IPS-11a (cell line): ENCODE measurements around the gene CTIF.

ENCODE experiments used
- H3K4me3 ChIP-seq: one replicate; pipeline ENCODE4 v1.5.1; 2013; ENCODE audit warnings: low read depth, low read length, control low read depth

Gene CTIF

GRCh38 chr18:48765053-48765452 lies 226.2 kb downstream of the CTIF start:
- H3K4me3 ChIP-seq, result no peak overlapping the region

GRCh38 chr18:48766026-48766425 lies 227.2 kb downstream of the CTIF start:
- no peak overlapping the region for H3K4me3 ChIP-seq

GRCh38 chr18:48766487-48766886 lies 227.7 kb downstream of the CTIF start:
- no peak overlapping the region for H3K4me3 ChIP-seq

- H3K4me3 ChIP-seq, result no peak overlapping the region
Observed at GRCh38 chr18:48767090-48767690, 228.4 kb downstream of the CTIF start.

- no peak overlapping the region for H3K4me3 ChIP-seq
Observed at GRCh38 chr18:48769006-48769636, 230.3 kb downstream of the CTIF start.

- no peak overlapping the region for H3K4me3 ChIP-seq
Observed at GRCh38 chr18:48770243-48770642, 231.4 kb downstream of the CTIF start.

- no peak overlapping the region for H3K4me3 ChIP-seq
Observed at GRCh38 chr18:48771641-48772375, 233.0 kb downstream of the CTIF start.

- no peak overlapping the region for H3K4me3 ChIP-seq
Observed at GRCh38 chr18:48772457-48772856, 233.6 kb downstream of the CTIF start.

GRCh38 chr18:48773821-48774220 lies 235.0 kb downstream of the CTIF start:
- no peak overlapping the region for H3K4me3 ChIP-seq

GRCh38 chr18:48774941-48775340 lies 236.1 kb downstream of the CTIF start:
- H3K4me3 ChIP-seq, result no peak overlapping the region

GRCh38 chr18:48775372-48776155 lies 236.7 kb downstream of the CTIF start:
- no peak overlapping the region for H3K4me3 ChIP-seq

GRCh38 chr18:48776156-48776555 lies 237.3 kb downstream of the CTIF start:
- H3K4me3 ChIP-seq, result no peak overlapping the region

GRCh38 chr18:48776641-48777025 lies 237.8 kb downstream of the CTIF start:
- H3K4me3 ChIP-seq, result no peak overlapping the region

- no peak overlapping the region for H3K4me3 ChIP-seq
Observed at GRCh38 chr18:48777026-48777743, 238.4 kb downstream of the CTIF start.

GRCh38 chr18:48777744-48778116 lies 238.9 kb downstream of the CTIF start:
- H3K4me3 ChIP-seq, result no peak overlapping the region

- no peak overlapping the region for H3K4me3 ChIP-seq
Observed at GRCh38 chr18:48778344-48779011, 239.6 kb downstream of the CTIF start.

GRCh38 chr18:48779462-48779861 lies 240.6 kb downstream of the CTIF start:
- H3K4me3 ChIP-seq, result no peak overlapping the region

GRCh38 chr18:48780201-48780912 lies 241.5 kb downstream of the CTIF start:
- no peak overlapping the region for H3K4me3 ChIP-seq

GRCh38 chr18:48780913-48781162 lies 242.0 kb downstream of the CTIF start:
- H3K4me3 ChIP-seq, result no peak overlapping the region
